GM18951 (cell line): Measurements from ENCODE around the gene SUCLG2.

Experiments used
- POLR2A ChIP-seq: IDR thresholded peaks from 4 replicates; pipeline ENCODE4 v1.6.1; 2011; ENCODE audit warnings: mild to moderate bottlenecking; ENCODE audit not compliant: insufficient read length, insufficient read depth; ENCODE audit errors: extremely low read depth
- in situ Hi-C: fragments of 300-500 bp; cut with MboI; formaldehyde crosslinking; loops from one replicate; pipeline ENCODE4 v1.12.0; 2022; ENCODE audit warnings: low sequenced_read_pairs, mixed read lengths, inconsistent platforms; ENCODE audit not compliant: unreplicated experiment

SUCLG2 gene, protein sequence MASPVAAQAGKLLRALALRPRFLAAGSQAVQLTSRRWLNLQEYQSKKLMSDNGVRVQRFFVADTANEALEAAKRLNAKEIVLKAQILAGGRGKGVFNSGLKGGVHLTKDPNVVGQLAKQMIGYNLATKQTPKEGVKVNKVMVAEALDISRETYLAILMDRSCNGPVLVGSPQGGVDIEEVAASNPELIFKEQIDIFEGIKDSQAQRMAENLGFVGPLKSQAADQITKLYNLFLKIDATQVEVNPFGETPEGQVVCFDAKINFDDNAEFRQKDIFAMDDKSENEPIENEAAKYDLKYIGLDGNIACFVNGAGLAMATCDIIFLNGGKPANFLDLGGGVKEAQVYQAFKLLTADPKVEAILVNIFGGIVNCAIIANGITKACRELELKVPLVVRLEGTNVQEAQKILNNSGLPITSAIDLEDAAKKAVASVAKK

GRCh38 chr3:67654099-67654843 is at the start of gene SUCLG2:
TSS of gene SUCLG2 (minus strand) at chr3:67654612. CDS start at chr3:67654586, 26 bp downstream.
- in situ Hi-C loops: no loop called here
- TF ChIP-seq POLR2A: peak; percentile 91

DNA sequence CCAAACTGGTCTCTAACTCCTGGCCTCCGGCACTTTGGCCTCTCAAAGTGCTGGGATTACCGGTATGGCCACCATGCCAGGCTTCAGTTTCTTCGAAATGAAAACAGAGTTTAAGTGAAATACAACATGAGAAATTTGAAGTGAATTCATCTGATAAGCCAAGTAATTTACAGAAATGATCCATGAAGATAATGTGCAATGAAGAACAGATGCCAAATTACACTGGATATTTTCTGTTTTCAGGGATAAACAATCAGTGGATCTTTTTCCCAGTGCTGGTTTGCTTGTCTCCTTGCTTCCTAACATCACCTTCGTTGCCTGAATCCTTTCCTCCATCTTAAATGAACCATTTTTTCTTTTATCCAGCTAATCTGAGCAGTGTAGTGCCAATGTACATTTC is 46.2 kb upstream of the SUCLG2 start:
- in situ Hi-C loops: no loop called here
- TF ChIP-seq POLR2A: no peak

DNA sequence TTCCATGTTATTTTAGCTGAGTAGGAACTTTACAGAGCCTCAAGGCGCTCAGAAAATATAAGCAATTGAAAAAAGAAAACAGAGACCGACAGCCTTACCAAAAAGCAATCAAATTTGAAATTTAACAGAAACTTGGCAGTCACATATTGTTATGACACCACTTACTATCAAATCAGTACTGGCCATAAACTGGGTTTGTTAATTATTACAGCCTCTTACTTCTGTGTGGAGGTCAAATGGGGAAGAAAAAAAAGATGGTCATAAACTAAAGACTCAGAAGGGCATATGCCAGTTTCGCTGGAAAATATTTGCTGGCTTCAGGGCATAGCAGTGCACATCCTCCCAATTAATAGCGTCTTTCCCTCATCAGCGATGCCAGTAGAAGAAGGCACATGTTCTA is 45.5 kb upstream of the SUCLG2 start:
- no peak for TF ChIP-seq POLR2A
- in situ Hi-C loops: no loop called here

GRCh38 chr3:67692621-67693020 is 38.2 kb upstream of the SUCLG2 start:
- TF ChIP-seq POLR2A: no peak
- in situ Hi-C loops: no loop called here

GRCh38 chr3:67691926-67692325 is 37.5 kb upstream of the SUCLG2 start:
- in situ Hi-C loops: no loop called here

GRCh38 chr3:67691207-67691606 is 36.8 kb upstream of the SUCLG2 start:
- TF ChIP-seq POLR2A: no peak
- in situ Hi-C loops: no loop called here

More at GRCh38 chr3:67691926-67692325, 37.5 kb upstream of the SUCLG2 start:
- TF ChIP-seq POLR2A: no peak

DNA sequence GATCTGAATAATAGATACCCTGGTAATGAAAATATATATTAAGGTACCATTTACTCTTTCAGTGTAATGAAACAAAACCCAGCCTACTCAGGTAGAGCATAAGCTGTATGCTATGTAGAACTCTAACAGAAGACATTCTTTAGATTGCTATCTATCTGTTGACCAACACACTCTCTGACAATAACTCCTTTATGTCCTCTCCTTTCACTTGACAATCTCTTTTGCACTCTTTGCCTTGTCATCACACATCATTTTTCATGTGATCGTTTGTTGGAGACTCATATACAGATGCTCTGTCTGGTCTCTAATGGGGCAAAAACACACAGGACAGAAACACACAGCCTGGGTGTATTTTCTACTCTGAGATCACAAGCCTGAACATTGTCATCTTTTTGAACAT is 35.4 kb upstream of the SUCLG2 start:
- no peak for TF ChIP-seq POLR2A
- in situ Hi-C loops: no loop called here

- TF ChIP-seq POLR2A: no peak
- in situ Hi-C loops: no loop called here
Measured at GRCh38 chr3:67688231-67688630, 33.8 kb upstream of the SUCLG2 start.

GRCh38 chr3:67686069-67686468 is 31.7 kb upstream of the SUCLG2 start:
- in situ Hi-C loops: no loop called here
- no peak for TF ChIP-seq POLR2A

GRCh38 chr3:67685499-67685898 is 31.1 kb upstream of the SUCLG2 start:
- in situ Hi-C loops: no loop called here

GRCh38 chr3:67684211-67684610 is 29.8 kb upstream of the SUCLG2 start:
- in situ Hi-C loops: no loop called here
- TF ChIP-seq POLR2A: no peak

More at GRCh38 chr3:67685499-67685898, 31.1 kb upstream of the SUCLG2 start:
- TF ChIP-seq POLR2A: no peak

GRCh38 chr3:67683522-67683921 is 29.1 kb upstream of the SUCLG2 start:
- no peak for TF ChIP-seq POLR2A
- in situ Hi-C loops: no loop called here

DNA sequence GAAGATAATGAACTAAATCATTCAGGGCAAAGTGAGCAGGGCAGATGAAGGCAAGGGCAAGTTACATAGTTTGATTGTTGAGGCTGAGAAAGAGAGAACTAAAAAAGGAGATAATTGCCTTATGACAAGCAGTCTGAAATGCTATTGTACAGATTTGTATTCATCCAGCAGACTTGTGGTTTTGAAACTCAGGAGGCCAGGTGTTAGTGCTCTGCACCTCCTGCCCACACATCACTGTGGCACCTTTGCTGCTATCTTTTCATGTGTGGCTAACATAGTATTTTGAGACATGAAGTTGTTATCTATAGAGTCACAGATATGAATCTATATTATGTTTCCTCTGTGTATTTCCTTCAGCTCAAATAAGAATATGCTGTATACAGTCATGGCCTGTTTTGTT is 24.3 kb upstream of the SUCLG2 start:
- TF ChIP-seq POLR2A: no peak
- in situ Hi-C loops: no loop called here

DNA sequence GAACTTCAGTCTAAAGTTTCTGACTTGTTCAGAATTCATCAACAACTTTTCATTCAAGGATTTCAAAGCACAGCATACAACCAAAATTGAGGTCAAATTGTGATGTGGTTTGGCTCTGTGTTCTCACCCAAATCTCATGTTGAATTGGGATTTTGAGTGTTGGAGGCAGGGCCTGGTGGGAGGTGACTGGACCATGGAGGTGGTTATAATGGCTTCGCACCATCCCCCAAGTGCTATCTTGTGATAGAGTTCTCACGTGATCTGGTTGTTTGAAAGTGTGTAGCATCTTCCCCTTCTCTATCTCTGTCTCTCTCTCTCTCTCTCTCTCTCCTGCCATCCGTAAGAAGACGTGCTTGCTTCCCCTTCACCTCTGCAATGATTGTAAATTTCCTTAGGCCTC is 19.6 kb upstream of the SUCLG2 start:
- in situ Hi-C loops: no loop called here
- no peak for TF ChIP-seq POLR2A

DNA sequence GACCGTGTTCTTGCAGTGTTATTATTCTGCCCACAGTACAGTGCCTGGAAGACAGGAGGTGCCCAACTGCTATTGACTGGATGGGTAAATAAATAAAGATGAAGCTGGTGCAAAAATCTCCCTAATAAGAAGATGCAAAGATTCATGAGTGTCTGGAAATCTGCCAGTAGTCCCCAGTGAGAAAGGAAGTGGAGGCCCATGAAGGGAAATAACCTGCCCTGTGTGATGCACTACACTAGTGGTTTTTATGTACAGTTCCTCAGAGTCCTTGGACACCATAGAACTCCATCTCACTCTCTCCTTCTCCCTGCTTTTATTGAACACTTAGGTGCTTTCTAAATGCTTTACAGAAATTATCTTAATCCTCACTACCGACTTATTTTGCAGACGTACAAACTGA is 8.3 kb upstream of the SUCLG2 start:
- in situ Hi-C loops: no loop called here
- TF ChIP-seq POLR2A: no peak
